ENCODE measurements around the gene NUP50.
A peak's percentile ranks its signal among the peaks of the same experiment; 100 is the strongest.

NUP50 gene, protein sequence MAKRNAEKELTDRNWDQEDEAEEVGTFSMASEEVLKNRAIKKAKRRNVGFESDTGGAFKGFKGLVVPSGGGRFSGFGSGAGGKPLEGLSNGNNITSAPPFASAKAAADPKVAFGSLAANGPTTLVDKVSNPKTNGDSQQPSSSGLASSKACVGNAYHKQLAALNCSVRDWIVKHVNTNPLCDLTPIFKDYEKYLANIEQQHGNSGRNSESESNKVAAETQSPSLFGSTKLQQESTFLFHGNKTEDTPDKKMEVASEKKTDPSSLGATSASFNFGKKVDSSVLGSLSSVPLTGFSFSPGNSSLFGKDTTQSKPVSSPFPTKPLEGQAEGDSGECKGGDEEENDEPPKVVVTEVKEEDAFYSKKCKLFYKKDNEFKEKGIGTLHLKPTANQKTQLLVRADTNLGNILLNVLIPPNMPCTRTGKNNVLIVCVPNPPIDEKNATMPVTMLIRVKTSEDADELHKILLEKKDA

DNA sequence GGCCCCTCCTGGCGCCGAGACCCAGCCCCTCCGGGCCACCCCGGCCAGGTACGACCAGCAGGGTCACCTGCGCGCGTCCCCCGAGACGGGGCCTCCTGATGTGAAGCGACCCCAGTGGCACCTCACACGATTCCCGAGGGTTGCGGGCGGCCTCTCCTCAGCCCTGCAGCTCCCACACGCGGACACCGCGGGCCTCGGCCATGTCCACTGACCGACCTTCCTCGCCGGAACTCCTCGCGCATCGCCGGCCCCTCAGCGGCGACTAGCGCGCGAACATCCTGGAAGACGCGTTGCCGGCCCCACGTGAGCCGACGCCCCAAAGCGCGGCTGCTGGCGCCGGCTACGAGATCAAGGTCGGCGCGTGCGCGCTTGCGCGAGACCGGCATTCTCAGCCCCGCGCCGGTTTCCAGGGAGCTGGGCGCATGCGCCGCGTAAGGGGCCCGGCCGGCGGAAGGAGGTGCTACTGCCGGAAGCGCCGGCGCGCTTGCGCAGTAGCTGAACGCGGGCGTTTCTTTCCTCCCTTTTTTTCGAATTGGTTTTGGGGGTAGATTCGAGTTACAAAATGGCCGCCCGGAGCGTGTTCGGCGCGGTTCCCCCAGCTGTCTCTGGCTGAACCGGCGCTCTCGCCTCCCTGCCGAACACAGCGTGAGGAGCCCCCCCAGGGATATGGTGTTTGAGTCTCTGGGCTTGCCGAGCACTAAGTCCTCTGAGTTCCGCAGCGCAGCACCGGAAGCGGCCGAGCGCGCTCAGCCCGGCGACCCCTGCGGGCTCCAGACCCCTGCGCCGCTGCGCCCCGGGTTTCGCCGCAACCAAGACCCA, at the start of gene NUP50:
Gene NUP50 (plus strand): TSS at position 475 of the 819 bp plus-strand sequence. CDS start 4,253 bp downstream, outside the sequence.
- peak; percentile 96 for DNase-seq (ENCODE audit: low spot score)

DNA sequence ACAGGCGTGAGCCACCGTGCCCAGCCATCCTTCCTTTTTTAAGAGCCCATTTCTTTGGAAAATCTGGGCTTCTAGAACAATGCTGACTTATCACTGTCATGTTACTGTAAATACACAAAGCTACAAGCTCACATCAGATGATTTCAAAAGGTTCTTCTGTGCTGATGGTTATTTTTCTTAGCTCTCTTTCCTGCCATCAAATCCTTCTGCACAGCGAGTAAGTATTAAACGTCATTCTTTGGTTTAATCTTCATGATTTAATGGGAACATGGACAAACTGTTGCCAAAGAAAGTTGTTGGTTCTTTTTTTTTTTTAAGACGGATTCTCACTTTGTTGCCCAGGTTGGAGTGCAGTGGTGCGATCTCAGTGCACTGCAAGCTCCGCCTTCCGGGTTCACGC, 43.3 kb upstream of the NUP50 start:
- no peak for DNase-seq (ENCODE audit: low spot score)

DNA sequence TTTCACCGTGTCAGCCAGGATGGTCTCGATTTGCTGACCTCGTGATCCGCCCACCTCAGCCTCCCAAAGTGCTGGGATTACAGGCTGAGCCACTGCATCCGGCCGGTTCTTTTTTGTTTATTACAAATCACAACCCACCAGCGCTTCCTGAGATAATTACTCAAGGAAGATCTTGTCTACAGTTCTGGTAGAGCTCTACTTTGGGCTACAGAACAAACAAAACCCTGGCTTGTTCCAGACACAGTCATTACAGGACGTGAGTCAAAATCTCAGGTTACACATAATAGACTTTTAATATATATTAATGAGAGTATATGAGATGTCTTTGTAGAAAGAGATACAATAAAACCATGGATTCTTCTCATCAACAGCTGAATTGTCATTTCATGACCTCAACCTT, 42.8 kb upstream of the NUP50 start:
- DNase-seq (ENCODE audit: low spot score): no peak

DNA sequence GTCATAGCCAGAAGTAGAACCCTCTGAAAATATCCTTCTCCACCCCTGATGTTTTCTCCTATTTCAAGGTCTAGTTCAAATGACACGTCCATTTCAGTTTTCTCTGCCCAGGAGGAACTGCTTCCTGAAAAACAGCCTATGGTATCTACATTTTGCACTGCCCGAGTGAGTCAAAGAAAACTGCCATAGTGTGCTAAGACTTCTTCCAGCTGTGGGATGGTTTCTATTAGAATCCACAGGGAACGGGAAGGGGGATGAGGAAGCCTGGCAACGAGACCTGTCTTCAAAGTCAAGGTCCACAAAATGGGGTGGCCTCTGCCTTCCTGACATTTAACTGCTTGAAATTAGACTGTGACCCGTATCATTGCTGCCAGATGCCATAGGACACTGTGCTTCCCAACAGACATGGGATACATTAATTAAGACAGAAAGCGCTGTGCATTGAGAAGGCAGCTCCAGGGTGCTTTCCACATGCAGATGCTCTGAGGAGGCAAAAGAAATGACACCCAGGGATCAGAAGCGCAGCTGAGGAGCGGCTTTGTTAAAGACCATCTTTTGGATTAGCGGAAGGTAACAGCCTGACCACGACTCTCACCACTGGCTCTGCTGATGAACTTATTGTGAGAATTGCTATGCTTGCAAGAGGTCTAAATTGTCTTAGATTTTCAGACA, 39.4 kb upstream of the NUP50 start:
- DNase-seq (ENCODE audit: low spot score): no peak

DNA sequence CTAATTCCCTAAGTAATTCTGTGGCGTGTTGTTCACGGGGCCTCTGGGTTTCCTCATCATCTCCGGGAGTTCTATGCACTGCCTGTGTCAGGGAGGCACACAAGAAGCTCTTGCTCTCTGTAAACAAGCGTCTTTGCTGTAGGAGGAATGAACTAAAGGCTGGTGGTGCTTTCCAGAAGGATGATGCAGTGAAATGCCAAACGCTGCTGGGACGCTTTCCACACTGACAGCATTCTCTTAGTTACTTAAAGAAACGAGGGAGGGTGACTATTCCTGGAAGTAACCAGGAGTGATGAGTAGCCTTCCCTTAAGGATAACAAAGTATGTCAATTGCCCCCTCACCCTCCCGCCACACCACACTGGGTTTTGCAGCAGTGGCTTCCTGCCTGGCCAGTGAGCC, 38.5 kb upstream of the NUP50 start:
- DNase-seq (ENCODE audit: low spot score): no peak

DNA sequence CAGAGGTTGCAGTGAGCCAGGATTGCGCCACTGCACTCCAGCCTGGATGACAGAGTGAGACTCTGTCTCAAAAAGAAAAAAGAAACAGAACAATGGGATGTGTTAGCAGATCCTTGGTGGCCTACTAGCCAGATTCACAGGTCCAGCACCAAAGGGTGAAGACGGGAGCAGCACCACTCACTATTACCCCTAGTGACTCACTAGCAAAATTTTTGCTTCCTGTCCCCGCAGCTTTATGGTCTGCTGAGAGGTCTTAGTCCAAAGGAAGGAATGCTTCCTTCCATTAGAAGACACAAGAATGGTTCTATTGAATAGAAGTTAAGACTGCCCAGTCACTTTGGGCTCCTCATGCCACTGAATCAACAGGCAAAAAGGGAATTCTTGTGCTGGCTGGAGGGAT, 35.9 kb upstream of the NUP50 start:
- no peak for DNase-seq (ENCODE audit: low spot score)

DNA sequence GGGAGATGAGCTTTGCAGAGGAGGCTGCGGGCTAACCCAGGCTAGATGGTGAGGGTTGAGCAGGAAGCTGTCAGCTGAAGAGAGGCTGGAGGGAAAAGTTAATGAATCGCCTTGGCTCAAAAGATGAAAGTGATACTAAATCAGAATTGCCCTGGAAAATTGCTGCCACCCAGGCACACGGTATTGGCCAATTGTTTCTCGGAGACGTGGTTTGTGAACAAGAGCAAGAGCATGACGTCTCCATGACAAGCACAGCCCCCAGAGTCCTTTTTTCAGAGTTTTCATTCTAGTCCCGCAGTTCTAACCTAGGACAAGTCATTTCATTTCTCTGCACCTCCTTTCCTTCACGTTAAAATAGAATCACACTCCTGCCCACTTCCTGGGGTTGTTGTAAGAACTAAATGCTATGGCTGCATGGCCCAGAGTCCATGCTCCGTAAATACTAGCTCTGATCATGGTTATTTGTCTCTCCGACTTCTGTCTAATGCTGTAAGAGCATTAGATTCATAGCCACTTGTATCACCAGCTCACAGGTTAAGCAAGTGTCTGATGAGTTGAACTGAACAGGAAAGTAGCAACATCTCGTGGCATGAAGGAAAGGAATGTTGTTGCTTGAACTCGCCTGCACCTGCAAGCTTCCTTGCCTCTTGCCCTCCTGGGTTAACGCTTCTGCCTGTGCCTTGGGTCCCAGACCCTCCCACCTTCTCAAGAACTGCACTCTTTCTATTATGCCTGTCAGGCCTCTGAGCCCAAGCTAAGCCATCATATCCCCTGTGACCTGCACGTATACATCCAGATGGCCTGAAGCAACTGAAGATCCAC, 33.8 kb upstream of the NUP50 start:
- peak; percentile 60 for DNase-seq (ENCODE audit: low spot score)

DNA sequence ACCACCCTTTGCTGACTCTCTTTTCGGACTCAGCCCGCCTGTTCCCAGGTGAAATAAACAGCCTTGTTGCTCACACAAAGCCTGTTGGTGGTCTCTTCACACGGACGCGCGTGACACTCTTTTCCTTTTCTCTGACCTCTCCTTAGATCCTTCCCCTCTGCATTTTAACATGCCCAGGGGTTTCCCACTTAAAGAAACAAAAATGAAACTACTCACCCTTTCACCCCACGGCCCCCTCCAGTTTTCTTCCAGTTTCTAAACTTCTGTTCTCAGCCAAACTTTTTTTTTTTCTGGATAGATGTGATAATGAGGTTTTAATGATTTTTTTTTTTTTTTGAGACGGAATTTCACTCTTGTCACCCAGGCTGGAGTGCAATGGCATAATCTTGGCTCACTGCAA, 32.8 kb upstream of the NUP50 start:
- no peak for DNase-seq (ENCODE audit: low spot score)

DNA sequence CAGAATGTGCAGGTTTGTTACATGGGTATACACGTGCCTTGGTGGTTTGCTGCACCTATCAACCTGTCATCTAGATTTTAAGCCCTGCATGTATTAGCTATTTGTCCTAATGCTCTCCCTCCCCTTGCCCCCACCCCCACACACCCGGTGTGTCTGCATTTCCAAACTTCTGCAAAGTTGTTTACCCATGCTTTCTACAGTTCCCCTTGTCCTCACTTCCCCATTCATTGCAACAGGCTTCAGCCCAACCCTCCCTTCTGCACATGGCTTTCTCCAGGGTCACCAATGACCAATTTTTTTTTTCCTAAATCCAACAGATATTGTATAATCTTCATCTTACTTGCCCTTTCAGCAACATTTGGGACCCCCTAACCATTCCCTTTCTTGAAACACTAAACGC, 32.0 kb upstream of the NUP50 start:
- DNase-seq (ENCODE audit: low spot score): no peak

DNA sequence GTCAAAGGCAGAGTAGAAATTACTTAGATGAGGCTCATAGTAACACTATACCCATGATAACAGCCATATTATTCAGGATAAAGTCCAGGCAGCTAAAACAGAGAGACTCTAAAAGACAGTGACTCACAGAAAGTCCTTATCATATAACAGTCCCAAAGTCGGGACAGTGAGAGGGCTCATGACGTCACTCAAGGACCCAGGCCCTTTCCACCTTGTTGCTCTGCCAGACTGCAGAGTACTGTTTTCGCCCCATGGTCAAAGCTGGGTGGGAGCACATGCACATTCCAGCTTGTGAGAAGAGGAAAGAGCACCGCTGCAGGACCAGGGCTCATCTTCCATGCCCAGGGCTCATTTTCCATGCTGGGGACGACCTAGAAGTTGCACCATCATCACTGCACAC, 29.4 kb upstream of the NUP50 start:
- DNase-seq (ENCODE audit: low spot score): no peak

DNA sequence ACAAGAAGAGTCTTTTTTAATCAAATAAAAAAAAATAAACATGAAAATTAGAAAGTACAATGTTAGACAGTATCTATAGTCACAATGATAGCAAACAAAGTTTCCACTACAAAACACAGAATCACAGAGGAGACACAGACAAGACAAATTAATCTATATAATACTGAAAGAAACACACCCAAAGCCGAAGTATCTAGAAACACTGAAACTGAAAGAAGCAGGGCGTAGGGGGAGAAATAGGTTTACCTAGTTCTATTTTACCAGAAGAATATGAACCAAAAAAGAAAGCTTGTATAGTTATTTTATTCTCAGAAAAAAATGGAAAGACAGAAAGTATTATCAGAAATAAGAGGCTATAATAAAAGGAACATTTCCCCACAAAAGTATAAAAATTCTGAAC, 27.1 kb upstream of the NUP50 start:
- no peak for DNase-seq (ENCODE audit: low spot score)

DNA sequence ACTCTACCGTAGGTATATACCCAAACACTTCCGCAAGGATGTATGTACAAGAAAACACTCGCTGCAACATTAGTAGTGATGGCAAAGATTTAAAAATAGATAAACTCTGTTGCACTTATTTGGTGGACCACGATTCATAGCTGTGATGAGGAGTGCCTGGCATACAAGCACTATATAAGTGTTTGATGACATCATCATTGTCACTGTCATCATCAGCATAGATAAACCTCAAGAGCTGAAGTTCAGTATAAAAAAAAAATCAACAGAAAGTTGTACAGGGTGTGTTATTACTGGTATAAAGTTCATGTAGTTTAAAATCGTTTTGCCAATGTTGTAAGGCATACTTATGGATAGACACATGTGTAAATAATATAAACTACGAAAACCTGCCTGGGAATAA, 24.0 kb upstream of the NUP50 start:
- no peak for DNase-seq (ENCODE audit: low spot score)

DNA sequence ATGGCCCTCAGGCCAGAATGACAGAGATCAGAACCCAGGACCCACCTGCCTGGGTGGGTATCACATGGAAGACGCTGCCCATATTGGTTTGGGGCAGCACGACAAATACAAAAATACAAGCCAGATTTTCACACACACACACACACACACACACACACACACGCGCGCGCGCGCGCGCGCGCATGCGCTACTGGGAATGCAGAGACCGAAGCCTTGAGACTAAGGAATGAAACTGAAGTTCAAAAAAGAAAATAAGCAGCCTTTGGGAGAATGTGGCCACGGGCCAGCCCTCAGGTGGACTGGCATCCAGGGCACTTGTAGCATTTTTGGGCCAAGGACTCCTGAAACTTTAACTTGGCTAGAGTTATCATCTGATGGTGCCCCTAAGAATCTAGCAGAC, 21.3 kb upstream of the NUP50 start:
- DNase-seq (ENCODE audit: low spot score): no peak

DNA sequence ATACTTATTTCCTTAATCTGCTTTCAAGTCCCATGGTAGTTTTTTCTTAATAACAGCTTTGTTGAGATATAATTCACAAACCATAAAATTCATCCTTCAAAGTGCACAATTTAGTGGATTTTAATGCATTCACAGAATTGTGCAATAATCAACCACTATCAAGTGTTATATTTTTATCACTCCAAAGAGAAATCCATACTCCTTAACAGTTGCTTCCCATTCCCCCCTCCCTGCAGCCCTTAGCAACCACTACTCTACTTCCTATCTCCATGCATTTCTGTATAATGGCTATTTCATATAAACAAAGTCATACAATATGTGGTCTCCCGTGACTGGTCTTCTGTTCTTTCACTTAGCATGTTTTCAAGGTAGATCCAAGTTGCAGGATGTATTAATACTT, 18.8 kb upstream of the NUP50 start:
- no peak for DNase-seq (ENCODE audit: low spot score)

DNA sequence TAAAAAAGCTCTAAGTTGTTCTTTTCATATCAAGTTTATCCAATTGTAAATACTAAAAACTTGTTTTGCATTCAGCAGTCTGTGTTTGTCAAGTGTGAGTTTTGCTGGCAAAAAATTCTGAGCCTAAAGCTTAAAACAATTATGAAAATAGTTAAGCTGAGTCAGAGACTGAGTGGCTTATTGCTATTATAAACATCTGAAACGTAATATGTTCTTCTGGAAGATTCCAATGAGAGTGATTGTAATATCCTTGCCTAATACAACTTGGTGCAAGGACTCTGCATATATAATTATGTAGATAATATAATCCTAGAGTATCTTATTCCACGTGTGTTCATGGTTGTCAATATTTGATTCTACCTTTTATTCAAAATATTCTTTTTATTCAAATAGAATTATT, 14.1 kb upstream of the NUP50 start:
- DNase-seq (ENCODE audit: low spot score): no peak

DNA sequence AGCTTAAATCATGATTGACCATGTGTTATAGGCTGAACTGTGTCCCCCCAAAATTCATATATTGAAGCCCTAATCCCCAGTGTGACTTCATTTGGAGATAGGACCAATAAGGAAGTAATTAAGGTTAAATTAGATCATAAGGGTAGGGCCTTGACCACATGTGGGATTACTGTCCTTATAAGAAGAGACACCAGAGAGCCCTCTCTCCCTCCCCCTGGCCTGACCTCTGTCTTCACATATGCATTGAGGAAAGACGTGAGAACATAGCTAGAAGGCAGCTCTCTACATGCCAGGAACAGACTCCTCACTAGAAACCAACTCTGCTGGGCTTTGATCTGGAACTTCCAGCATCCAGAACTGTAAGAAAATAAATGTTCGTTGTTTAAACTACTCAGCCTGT, 13.6 kb upstream of the NUP50 start:
- DNase-seq (ENCODE audit: low spot score): no peak

DNA sequence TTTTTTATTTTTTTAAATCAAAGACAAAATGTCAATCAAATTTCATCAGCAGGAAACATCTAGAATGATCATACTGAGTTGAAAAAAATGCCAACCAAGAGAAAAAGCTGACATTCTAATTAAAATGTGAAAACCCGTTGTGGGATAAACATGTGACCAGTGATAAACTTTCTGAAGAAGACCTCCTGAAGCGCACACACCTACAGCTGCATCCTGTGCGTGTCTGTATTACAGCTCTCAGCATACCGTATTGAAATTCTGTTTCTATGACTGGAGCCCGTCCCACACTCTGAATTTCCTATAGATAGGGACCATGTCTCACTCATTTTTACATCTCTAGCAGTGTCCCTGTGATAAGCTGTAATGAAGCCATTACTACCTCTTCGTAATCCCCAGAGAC, 12.2 kb upstream of the NUP50 start:
- DNase-seq (ENCODE audit: low spot score): no peak

DNA sequence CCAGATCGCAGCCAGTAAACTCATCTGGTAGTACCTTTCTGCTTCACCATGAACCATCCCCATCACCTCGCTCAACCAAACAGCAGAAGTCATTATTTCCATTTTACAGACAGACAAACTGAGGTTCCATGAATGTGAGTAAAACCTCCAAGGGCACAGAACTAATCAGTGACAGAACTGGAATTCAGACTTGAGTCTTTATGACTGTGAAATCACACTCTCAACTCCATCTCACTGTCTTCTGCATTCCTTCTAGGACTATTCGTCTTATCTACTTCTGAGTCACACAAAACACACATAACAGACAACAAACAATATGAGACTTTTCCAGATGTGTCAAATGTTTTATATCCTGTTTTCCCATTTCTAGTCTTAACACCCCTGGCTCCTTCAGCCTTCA, 9.3 kb upstream of the NUP50 start:
- DNase-seq (ENCODE audit: low spot score): no peak

DNA sequence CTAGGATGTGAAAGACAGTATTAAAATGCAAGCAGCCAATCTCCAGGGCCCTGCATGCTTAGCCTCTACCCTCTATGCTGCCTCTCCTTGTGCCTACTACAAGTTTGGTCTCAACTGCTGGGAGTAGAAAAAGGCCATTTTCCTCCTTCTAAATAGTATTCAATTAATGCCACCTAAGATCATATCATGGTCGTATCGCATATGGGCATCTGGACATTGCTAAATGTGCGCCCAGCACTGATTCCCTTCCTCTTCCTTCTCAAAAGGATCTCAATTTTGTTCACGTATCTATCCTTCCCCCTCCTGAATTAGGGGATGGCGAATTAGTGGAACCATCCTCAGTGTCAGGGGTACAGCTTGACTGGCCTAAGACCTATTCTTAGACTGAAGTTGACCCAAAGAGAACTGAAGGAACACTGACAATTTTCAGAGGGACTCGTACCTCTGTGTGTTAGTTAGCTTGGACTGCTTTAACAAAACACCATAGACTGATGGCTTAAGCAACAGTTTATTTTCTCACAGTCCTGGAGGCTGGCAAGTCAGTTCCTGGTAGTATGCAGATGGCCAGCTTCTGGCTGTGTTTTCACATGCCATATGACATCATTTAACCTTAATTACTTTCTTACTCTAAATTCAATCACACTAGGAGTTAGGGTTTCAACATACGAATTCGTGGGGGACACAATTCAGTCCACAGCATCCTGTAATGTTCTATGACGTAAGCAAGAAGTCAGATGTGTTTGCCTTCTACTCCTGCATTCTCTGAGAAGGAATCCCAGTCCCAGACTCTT, 8.5 kb upstream of the NUP50 start:
- DNase-seq (ENCODE audit: low spot score): no peak

DNA sequence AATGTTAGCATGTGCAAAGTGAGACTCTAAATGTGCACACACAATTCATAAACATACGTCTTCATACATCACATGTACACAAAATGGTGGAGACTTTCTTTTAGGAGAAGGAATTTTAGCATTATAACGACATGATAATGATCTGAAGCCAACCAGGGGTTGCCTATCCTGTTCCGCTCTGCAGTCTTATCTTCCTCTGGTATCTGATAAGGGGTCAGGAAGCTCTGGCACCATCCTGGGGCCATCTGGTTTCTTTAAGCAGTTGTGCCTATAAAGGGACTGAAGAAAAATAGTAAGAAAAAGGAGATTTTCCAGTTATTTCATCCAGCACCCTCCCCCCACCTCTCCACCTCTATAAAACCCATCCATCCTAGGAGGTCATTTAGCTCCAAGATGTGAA, 5.8 kb upstream of the NUP50 start:
- DNase-seq (ENCODE audit: low spot score): no peak

Data from activated CD4-positive, alpha-beta T cell treated with anti-CD3 and anti-CD28 coated beads, Interleukin-2, Interleukin-4, amounts not matched to agents 100 ng/mL and 50 ng/mL, durations not matched to agents 16 hours and 8 hours (primary cell).